GM12892 (cell line): Measurements from ENCODE around the gene ADAMTSL3.

Experiments used
- POLR2A ChIP-seq: IDR thresholded peaks from 2 replicates; pipeline ENCODE4 v1.6.1; 2011; ENCODE audit warnings: low read depth, low read length, control low read depth
- POLR2AphosphoS5 ChIP-seq: IDR thresholded peaks from 2 replicates; pipeline ENCODE4 v1.6.1; 2011; ENCODE audit warnings: low read depth, low read length, control low read depth

DNA sequence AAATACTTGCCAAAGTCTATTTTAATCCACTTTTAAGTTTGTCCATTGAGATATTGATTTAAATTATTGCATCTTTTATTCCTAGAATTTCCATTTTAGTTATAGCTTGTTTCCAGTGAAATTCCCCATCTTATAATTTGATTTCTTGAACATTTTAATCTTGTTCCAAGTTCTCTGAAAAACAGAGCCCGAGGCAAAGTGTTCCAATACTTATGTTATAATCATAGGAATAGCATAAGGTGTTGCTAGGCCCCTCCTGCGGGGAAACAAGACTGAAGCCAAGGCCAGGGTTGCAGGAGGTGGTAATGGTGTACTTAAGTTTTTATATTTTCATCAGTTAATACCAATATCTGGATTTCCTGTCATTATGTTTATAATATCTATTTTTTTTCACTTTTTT, 226.6 kb downstream of the ADAMTSL3 start:
- TF ChIP-seq POLR2AphosphoS5 (no peak), POLR2A (no peak)
